GM19351 (cell line): ENCODE measurements around the gene GIMD1.
"Not testable (repeated sequence)": the region's sequence is repeated elsewhere in the genome, so short reads cannot be mapped to it uniquely, and the experiment has no call there.

Experiments
- ATAC-seq: cut with Tn5 transposase; IDR thresholded peaks from one replicate; pipeline ENCODE4 v1.9.1; 2021; ENCODE audit warnings: mild to moderate bottlenecking, moderate library complexity; ENCODE audit not compliant: unreplicated experiment

The GIMD1 gene

DNA sequence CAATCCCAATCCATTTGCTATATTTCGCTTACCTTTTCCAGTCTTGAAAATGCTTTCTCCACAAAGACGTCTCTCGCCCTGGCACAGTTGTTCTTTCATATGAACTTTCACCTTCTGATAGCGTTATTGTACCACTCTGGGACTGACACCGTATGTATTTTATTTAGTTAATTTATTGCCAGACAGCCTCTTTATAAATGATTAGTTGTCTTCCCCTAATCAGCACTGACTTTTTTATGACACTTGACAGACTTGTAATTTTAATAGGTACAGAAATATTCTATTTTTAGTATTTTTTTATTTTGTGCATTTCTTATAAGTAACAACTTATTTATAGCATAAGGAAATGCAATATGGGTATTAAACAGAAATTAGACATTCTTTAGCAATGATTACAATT, at the start of gene GIMD1:
GIMD1 (minus strand) TSS at position 101 of the 400 bp plus-strand sequence. CDS start 1,343 bp downstream, outside the sequence.
- no peak for ATAC-seq

DNA sequence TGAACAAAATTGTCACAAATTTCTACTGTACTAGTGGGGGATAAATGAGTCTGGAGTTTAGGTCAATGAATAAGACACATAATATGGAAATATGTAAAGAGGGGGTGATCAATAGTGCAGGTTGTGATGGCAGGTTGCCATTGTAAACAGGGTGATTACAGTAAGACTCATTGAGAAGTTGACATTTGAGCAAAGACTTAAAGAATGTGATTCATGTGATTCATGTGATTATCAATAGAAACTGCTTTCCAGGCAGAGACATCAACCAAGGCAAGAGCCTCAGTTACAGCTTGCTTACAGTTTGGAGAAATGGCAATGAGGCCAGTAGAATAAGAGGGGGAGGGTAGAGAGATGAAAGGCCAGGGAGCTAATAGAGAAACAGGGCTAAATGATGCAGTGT, 45.8 kb upstream of the GIMD1 start:
- no peak for ATAC-seq

DNA sequence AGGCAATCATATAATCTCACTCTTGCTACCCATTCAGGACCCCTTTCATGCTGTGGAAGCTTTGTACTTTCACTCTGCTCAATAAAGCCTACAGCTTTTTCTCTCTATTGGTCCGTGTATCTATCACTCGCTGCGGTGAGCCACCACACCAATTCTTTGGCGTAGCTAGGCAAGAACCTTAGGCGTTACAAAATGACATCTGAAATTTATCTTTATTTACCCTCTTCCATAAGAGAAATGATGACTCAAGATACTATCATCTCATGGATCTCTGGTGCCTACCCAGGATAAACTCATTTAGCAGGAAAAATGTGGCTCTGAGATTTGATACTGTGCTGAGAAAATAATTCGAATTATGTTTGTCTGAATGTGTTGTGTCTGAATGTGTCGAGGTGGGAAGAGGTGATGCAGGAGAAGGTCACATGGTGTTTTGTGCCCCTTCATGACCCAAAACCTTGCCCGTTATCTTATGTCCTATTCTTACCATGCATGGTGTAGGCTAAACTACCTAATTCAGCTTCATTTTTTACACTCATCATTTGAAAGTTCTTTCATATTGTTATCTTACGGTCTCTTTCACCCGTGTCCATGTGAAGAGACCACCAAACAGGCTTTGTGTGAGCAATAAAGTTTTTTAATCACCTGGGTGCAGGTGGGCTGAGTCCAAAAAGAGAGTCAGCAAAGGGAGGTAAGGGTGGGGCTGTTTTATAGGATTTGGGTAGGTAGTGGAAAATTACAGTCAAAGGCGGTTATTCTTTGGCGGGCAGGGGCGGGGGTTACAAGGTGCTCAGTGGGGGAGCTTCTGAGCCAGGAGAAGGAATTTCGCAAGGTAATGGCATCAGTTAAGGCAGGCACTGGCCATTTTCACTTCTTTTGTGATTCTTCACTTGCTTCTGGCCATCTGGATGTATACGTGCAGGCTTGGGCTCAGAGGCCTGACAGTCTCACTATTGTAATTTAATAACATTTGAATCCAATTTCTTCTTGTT, 41.6 kb upstream of the GIMD1 start:
- no peak for ATAC-seq

DNA sequence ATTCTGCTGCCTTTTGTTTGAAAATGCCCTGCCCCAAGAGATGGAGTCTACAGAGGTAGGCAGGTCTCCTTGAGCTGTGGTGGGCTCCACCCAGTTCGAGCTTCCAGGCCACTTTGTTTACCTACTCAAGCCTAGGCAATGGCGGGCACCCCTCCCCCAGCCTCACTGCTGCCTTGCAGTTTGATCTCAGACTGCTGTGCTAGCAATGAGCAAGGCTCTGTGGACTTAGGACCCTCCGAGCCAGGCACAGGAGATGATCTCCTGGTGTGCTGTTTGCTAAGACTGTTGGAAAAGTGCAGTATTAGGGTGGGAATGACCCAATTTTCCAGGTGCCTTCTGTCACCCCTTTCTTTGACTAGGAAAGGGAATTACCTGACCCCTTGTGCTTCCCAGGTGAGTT, 39.4 kb upstream of the GIMD1 start:
- ATAC-seq = not testable (repeated sequence)

DNA sequence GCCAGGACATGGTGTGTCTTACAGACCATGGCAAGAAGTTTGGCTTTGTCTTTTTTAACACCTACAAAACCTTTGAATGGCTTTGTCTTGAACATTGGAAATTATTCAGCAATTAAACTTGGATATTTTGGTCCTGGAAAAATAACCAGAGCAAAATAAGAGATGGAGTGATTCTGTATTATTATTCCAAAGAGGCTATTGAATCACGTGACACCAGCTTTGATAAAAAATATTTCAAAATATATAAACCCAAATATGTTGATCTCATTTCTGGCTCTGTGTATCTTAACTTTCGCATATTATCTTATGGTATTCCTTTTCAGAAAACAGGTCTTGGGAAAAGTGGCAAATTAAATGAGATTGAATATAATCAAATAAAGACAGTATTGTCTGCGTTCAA, 32.6 kb upstream of the GIMD1 start:
- no peak for ATAC-seq

DNA sequence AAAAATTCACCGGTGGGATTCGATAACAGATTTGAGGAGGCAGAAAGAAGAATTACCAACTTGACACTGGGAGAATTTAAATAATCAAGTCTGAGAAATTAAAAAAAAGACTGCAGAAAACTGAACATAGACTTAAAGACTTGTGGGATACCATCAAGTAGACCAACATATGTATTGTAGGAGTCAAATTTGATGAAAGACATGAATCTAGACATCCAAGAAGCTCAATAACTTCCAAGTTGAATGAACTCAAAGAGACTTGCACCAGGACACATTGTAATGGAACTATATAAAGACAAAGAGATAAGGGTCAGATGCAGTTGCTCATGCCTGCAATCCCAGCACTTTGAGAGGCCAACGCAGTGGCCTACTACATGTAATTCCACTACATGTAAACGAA, 30.3 kb upstream of the GIMD1 start:
- not testable (repeated sequence) for ATAC-seq

DNA sequence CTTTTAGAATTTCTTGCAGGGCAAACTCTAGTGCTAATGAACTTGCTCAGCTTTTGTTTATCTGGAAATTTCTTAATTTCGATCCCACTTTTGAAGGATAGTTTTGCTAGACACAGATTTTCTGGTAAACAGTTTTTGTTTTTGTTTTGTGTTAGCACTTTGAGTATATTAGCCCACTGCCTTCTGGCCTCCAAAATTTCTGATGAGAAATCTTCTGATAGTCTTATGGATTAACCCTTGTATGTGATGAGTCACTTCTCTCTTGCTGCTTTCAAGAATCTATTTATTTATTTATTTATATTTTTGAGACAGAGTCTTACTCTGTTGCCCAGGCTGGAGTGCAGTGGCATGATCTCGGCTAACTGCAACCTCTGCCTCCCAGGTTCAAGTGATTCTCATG, 27.0 kb upstream of the GIMD1 start:
- no peak for ATAC-seq

DNA sequence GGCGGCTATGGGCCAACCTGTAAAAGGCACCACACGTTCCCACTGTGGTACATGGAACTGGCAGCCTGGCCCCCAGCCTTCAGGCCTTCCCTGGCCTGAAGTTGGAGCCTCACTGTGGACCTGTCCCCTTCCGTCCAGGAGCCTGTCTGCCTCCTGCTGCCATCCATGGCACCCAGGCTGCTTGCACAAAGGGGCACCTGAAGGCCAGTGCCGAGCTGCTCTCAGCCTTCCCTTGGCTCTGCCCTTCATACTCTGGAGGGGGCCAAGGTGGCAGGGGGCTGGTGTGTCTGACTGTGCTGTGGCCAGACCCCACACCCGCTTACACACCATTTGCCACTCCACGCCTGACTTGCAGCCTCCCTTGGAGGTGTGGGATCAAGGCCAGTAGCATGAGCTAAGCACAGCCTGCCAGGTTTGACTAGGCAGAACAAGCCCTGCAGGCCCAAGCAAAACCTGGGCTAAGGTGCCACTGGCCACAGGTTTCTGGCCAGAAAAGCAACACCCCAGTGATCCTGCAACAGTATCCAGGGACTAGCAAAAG, 17.3 kb upstream of the GIMD1 start:
- ATAC-seq = no peak

DNA sequence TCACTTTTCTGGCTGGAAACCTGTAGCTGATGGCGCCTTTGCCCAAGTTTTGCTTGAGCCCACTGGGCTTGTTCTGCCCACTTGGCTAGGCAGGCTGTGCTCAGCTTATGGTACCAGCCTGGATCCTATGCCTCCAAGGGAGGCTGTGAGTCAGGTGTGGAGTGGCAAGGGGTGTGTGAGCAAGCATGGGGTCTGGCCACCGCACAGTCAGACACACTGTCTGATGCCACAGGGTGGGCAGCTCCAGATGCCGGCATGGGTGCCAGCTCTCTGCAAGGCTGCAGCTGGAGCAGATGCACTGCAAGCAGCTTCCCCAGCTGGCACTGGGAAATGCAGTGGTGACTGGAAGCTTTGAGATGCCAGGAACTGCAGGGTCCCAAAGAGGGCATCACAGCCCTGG, 16.3 kb upstream of the GIMD1 start:
- ATAC-seq = no peak

DNA sequence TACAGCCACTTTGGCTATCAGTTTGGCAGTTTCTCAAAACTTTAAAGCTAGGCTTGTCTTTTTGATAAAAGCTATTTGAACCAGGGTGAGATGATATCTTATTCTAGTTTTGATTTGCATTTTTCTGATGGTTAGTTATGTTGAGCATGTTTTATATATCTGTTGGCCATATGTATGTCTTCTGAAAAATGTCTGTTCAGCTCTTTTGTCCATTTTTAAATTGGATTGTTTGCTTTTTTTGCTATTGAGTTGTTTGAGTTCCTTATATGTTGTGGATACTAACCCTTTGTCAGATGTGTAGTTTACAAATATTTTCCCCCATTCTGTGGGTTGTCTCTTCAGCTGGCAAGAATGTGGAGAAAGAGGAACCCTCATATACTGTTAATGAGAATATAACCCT, 11.6 kb upstream of the GIMD1 start:
- ATAC-seq = no peak

DNA sequence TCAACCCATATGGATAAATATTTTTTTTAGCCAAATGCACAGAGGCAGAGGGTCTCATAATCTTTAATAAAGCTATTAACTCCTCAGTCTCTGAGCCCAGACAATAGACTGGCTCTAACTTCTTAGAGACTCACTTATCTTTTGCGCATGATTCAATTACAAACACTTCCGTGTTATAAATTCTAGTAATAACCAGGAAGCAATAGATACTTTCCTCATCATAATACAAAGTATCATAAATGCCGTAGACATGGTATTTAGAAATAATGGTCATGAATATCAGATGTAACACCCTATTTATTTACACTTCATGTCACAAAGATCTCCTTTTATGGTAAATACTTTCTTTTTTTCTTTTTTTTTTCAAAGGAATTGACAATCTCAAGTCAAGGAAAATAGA, 4.4 kb upstream of the GIMD1 start:
- ATAC-seq = no peak

DNA sequence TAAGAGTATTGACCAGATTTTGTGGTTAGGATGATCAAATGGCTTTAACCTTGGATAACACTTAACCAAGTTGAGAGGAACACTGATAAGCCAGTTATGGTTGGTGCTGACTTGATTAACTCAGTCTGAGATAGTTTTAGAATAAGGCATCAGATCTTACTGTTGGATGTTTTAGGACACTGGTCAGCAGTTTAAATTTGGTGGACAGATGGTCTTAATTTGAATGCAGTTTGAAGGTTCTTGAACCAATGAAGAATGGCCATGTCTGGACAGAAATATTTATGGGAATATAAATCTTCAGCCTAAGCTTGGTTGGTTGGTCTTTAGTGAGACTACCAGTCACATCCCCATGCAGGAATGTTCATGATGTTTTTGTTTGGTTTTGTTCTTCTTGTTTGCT, 2.6 kb upstream of the GIMD1 start:
- no peak for ATAC-seq

DNA sequence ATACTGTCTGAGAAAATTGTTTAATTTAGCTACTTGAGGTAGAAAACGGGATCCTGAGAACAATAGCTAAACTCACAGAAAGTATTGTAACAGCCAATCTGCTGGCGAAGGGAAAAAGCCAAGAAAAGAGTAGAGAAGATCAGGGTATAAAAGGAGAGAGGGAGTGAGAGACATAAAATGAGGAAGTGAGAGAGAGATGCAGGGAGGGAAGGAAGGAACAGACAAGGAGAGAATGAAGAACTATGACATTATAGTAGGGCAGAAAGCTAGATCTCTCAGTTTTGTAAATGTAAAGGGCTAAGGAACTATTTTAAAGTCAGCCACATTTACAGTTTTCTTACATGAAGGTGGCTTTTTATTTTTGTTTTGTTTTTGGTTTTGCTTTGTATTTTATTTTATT, 1.6 kb upstream of the GIMD1 start:
- no peak for ATAC-seq

DNA sequence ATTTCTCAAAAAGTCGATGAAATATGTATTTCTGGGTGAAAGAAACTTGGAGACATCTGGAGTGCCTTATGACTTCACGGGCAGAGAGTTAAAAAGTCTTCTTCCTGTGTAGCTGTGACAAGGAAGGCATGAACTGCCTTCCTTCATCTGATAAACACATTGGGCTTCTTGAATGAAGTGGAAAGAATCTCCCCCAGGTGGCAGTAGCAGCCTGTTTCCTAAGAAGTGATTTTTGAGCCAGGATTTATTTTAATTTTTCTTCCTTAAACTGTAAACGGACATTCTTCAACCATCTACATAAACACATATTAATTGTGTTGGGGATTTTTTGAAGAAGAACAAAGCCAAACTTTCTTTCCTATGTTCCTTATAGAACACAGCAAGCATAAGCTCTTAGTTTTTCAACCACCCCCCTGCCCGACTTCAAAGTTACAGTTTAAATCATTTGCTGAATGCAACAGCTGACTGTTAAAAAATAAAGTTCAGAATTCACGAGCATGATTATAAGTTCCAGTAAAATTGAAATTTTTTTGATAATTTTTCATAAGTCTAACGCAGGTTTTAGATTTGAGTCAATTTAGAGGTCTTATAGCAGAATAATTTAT, 980 bp upstream of the GIMD1 start:
- ATAC-seq = peak; percentile 90

DNA sequence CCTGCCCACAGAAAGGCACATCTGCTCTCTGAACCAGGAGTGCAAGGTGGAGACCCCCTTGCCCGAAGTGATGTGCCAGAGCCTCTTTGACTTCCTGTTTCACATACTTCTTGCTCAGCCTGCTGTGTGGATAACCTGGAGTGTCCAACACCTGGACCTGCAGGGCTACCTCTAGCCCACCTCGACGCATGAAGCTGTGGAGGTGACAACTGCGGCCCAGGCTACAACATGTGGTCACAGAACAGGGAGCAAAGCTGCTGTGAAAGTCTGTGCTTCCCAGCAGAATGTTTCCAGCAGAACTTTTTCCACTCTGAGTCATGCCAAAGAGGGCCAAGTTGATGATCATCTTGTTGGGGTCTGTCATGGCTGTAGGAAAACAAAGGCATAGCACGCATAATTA, 1.5 kb downstream of the GIMD1 start:
- no peak for ATAC-seq

DNA sequence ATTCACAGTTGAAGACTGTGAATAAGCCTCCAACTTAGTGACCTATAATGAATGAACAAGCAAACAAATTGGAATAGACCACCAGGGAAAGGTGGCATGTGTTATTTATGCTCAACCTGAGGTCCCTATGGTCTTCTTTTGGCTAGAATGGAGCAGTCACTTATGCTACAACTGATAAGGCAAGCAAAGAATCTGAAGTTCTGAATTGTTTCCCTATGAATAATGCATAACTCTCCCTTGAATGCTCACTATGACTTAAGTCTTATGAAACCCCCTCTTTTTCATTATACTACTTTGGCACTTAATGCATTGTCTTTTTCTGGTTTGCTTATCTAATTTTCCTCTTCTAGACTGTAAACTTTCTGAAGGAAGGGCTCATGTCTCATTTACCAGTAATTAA, 2.6 kb downstream of the GIMD1 start:
- ATAC-seq = no peak

DNA sequence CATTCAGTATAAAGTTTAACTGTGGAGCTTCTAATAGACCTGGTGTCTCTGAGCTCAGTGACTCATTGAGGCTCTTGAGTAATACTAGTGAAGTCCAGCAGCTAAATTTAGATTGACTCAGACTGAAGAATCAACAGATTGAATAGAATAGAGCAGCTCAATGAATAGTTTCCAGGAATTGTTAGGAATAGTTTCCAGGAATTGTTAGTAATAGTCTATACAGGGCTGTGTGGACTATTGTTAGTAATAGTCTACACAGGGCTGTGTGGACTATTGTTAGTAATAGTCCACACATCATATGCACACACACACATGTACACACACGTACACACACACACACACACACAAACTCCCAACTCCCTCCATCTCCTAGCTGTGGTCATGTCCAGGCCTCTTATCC, 3.0 kb downstream of the GIMD1 start:
- ATAC-seq = no peak

DNA sequence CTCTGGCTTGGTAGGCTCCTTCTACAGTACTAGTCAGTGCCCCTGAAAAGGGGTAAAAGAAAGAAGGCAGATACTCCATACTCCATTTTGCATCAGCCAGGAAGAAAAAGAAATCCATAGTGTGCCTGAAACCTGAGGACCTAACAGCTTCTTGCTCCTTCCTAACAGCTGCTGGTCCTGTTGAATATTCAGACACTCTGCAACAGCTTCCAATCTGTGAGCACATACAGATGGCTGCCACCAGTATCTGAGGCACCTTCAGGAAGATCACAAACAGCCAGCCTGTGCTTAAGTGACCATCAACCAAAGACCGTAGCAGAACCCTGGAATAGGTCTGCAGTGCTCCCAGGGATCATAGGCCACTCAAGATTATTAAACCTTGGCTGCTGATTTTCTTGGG, 4.3 kb downstream of the GIMD1 start:
- ATAC-seq = no peak

DNA sequence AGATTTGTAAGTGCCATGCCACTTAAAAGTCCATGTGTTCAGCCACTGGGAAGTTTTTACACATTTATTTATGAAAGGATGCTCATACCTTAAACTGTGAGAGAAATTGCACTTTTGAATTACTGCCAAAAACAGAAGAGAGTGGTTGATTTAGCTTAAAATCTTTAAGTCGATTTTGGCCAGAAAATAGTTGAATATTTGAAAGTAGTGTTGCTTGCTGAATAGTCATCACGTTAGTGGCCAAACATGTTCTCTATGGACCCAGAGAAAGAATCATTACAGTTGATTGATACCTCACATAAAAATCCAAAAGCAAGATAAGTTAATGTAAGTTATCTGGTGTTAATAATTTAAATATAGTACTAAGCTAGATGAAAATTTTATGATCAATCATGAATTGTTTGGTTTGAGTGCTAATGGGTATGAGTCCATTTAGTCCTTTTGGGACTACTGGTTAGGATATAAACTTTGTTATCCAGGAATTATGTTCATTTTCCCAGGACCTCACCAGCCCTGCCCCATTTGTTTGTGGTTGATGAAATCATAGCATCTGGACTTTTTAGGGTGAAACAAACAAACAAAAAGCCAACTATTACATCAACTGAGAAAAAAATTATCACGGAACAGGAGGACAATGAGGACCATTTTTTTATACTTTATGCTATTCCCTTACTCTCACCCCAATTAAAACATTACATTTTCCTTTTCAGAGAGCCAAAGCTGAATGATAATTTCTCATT, 6.3 kb downstream of the GIMD1 start:
- no peak for ATAC-seq

DNA sequence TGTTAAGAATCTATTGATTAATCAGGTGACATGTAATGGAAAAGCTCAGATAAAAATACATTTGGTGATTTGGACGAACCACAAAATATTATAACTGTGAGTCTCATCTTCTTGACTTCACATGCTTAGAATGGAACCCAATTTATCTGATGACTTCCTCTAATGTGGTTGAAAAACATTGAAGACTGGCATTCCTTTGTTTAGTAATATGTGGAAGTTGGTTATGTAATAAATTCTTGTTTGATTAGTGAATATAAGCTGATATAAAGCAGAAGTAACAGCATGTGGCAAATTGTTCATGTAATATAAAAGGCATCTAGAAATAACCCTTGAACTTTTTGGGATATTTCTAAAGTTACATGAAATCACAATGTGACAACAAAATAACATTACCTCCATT, 9.7 kb downstream of the GIMD1 start:
- no peak for ATAC-seq

DNA sequence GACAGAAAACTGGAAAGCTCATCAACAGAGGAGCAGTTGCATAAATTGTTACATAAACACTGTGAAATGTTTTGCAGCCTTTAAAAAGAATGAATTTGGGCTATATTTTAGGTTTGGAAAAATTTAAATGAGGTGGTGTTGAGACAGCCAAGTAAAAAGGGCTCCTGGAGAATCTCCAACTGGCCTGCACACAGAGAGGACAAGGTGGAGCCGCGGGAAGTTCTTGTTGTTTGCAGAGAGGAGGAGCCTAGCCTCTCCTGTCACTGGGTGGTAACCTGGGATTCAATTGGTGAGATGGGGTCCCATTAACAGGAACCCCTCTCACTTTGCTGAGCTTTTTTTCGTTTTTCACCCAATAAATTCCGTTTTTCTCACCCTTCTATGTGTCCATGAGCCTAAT, 13.4 kb downstream of the GIMD1 start:
- ATAC-seq = no peak
